Measurements from ENCODE around the gene ADCY10. TPM values are rescaled to one million over a fixed set of nuclear protein-coding genes. Genes with fewer than 3 reads are reported as not detected.

The ADCY10 gene
- total and polyA plus RNA-seq, 2 donors (not counting 3 experiments of a cell fraction or from before 2014, with no cell fraction given): not detected

DNA sequence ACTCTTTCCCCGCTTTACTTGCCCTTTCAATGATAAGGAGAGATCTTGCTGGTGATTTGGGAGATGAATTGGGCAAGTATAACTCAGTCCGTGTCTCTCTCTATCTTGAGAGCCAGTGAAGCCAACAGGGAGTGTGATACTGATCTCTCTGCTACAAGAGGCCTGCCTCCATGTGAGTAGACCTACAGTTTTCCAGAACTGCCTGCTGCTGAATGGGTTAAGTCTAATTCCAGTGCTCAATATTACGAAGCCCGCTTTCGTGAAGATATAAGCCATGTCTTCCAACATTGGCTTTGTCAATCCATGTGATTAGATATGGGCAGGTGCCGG lies 92.6 kb downstream of the ADCY10 start:
- Histone ChIP-seq H3K27me3 (ENCODE audit: control insufficient read depth in 2 of 2, insufficient read depth in 2 of 2, low read length in 2 of 2) (no peaks in the 10 kb centered on the region), H2AFZ (ENCODE audit: low read depth, low read length) (no peak overlapping the region), H3K27ac (ENCODE audit: insufficient read depth, low read depth, low read length) (no peak overlapping the region), H3K79me2 (ENCODE audit: control insufficient read depth, insufficient read depth, low read length) (no peaks in the 10 kb centered on the region), H3K4me1 (ENCODE audit: control insufficient read depth, extremely low read depth, insufficient read depth, low read length) (peaks cover 7% of the 10 kb centered on the region), H3K4me2 (ENCODE audit: insufficient read depth, low read length) (no peak overlapping the region), H3K9ac (replicated peaks; ENCODE audit: extremely low read depth, insufficient read depth, low read length) (no peak overlapping the region), H4K20me1 (replicated peaks; ENCODE audit: control insufficient read depth, extremely low read depth, insufficient read depth, low read length) (no peaks in the 10 kb centered on the region), H3K9me3 (replicated peaks; ENCODE audit: control insufficient read depth, insufficient read depth, low read length) (no peaks in the 10 kb centered on the region), H3K36me3 (ENCODE audit: control insufficient read depth in 2 of 2, extremely low read depth in 1 of 2, insufficient read depth in 2 of 2, low read length in 2 of 2) (no peaks in the 10 kb centered on the region), H3K4me3 (replicated peaks in 1 of 3; ENCODE audit: insufficient read depth in 1 of 3, low read depth in 1 of 3, low read length in 3 of 3) (no peak overlapping the region), H3K9me1 (replicated peaks; ENCODE audit: control insufficient read depth, extremely low read depth, insufficient read depth, low read length) (no peaks in the 10 kb centered on the region)
- CTCF ChIA-PET: interaction anchor here (1.8 kb wide), 1 partner anchor 18 kb away, joined by 4 read pairs; no protein-coding TSS in a partner anchor
- dilution Hi-C loops (cut with MboI; ENCODE audit: extremely low pct_ligation_motif_present, low sequenced_read_pairs) (no loop called here), intact Hi-C loops (cut with micrococcal nuclease) (loop anchor here (5.0 kb wide), 1 partner anchor 261 kb away; no protein-coding TSS in a partner anchor)
- no peak for DNase-seq (ENCODE audit: low read depth, low spot score)
- BruUV-seq (replicated peaks): no TSS peak
- FAIRE-seq: no peak
- TF ChIP-seq POLR2A (IDR thresholded peaks at IDR 0.05; ENCODE audit: low read depth, low read length): no peak
- TF ChIP-seq, protein P1, sequence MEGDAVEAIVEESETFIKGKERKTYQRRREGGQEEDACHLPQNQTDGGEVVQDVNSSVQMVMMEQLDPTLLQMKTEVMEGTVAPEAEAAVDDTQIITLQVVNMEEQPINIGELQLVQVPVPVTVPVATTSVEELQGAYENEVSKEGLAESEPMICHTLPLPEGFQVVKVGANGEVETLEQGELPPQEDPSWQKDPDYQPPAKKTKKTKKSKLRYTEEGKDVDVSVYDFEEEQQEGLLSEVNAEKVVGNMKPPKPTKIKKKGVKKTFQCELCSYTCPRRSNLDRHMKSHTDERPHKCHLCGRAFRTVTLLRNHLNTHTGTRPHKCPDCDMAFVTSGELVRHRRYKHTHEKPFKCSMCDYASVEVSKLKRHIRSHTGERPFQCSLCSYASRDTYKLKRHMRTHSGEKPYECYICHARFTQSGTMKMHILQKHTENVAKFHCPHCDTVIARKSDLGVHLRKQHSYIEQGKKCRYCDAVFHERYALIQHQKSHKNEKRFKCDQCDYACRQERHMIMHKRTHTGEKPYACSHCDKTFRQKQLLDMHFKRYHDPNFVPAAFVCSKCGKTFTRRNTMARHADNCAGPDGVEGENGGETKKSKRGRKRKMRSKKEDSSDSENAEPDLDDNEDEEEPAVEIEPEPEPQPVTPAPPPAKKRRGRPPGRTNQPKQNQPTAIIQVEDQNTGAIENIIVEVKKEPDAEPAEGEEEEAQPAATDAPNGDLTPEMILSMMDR (IDR thresholded peaks at IDR 0.05; ENCODE audit: extremely low read depth in 1 of 2, insufficient read depth in 1 of 2, low read depth in 1 of 2, low read length in 2 of 2): no peak
- TF ChIP-seq JUN (IDR thresholded peaks at IDR 0.05; ENCODE audit: borderline replicate concordance, insufficient read depth, insufficient read length, low read depth): no peak
- TF ChIP-seq, protein P2, sequence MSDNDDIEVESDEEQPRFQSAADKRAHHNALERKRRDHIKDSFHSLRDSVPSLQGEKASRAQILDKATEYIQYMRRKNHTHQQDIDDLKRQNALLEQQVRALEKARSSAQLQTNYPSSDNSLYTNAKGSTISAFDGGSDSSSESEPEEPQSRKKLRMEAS (IDR thresholded peaks at IDR 0.05; ENCODE audit: insufficient read depth, insufficient read length): no peak
- TF ChIP-seq FOS (IDR thresholded peaks at IDR 0.05; ENCODE audit: borderline replicate concordance, insufficient read depth, low read length): no peak
- no peak for TF ChIP-seq MYC (IDR thresholded peaks at IDR 0.05; ENCODE audit: low read depth, low read length)
- TF ChIP-seq POLR2AphosphoS5 (IDR thresholded peaks at IDR 0.05; ENCODE audit: insufficient read depth, low read depth, low read length): no peak
- TF ChIP-seq EZH2 (IDR thresholded peaks at IDR 0.05; ENCODE audit: borderline replicate concordance, low read depth, low read length, severe bottlenecking): no peak
- TF ChIP-seq GATA2 (IDR thresholded peaks at IDR 0.05; ENCODE audit: insufficient read depth, insufficient read length, low read depth, low read length): no peak
- POLR2A ChIA-PET: no interaction called here
